CD4-positive, alpha-beta memory T cell (primary cell): Measurements from ENCODE around the gene MIEF2. TPM values are rescaled to one million over a fixed set of nuclear protein-coding genes. Genes with fewer than 3 reads are reported as not detected.
A peak's percentile ranks its signal among the peaks of the same experiment; 100 is the strongest.

Source experiments
- CTCF ChIA-PET: fragments of 350-600 bp; sonication (Branson Sonifier 250); formaldehyde crosslinking; loops from one replicate; lab custom pipeline; 2021; ENCODE audit warnings: inconsistent platforms; ENCODE audit not compliant: partially characterized antibody; lab: Charles Lee
- POLR2A ChIA-PET: fragments of 350-600 bp; sonication (Branson Sonifier 250); formaldehyde crosslinking; loops from one replicate; lab custom pipeline; 2021; ENCODE audit not compliant: partially characterized antibody; lab: Charles Lee
- DNase-seq, 5 donors: peaks; one replicate each; pipeline versions ENCODE4 v3.0.0 to v3.0.0-alpha.2; 2020 to 2022; ENCODE audit warnings: mixed read lengths in 1 of 5
- H3K27ac ChIP-seq: one replicate; pipeline ENCODE4 v1.7.0; 2013; ENCODE audit warnings: low read depth, low read length
- H3K27me3 ChIP-seq: 2 replicates; pipeline ENCODE4 v1.7.0; 2013; ENCODE audit warnings: mild to moderate bottlenecking, low read length, moderate library complexity; ENCODE audit not compliant: insufficient read depth
- H3K36me3 ChIP-seq: 2 replicates; pipeline ENCODE4 v1.7.0; 2013; ENCODE audit warnings: mild to moderate bottlenecking, low read length, moderate library complexity; ENCODE audit not compliant: insufficient read depth
- H3K4me1 ChIP-seq: 2 replicates; pipeline ENCODE4 v1.7.0; 2013; ENCODE audit warnings: mild to moderate bottlenecking, low read length, moderate library complexity; ENCODE audit not compliant: insufficient read depth
- H3K4me3 ChIP-seq, 2 donors: one replicate each; pipeline ENCODE4 v1.7.0; 2013; ENCODE audit warnings: low read length in 2 of 2, mild to moderate bottlenecking in 1 of 2
- H3K9me3 ChIP-seq, 2 donors: one replicate each; pipeline ENCODE4 v1.7.0; 2013; ENCODE audit warnings: low read length in 2 of 2, control low read depth in 1 of 2; ENCODE audit not compliant: control insufficient read depth in 1 of 2
- H3K27ac Mint-ChIP-seq, 7 donors: one replicate each; pipeline ENCODE4 v1.8.0; 2020 to 2021; ENCODE audit warnings: mixed read lengths in 7 of 7, mild to moderate bottlenecking in 6 of 7, inconsistent platforms in 3 of 7, moderate library complexity in 3 of 7
- H3K27me3 Mint-ChIP-seq, 2 donors: one replicate each; pipeline ENCODE4 v1.8.0; 2020 to 2021; ENCODE audit warnings: mixed read lengths in 2 of 2
- H3K36me3 Mint-ChIP-seq, 2 donors: one replicate each; pipeline ENCODE4 v1.8.0; 2020 to 2021; ENCODE audit warnings: mixed read lengths in 2 of 2, inconsistent platforms in 1 of 2, mild to moderate bottlenecking in 1 of 2
- H3K4me1 Mint-ChIP-seq, 4 donors: one replicate each; pipeline ENCODE4 v1.8.0; 2020 to 2021; ENCODE audit warnings: mixed read lengths in 4 of 4, mild to moderate bottlenecking in 1 of 4
- H3K4me3 Mint-ChIP-seq, 8 donors: one replicate each; pipeline ENCODE4 v1.8.0; 2020 to 2021; ENCODE audit warnings: mixed read lengths in 8 of 8, mild to moderate bottlenecking in 7 of 8, moderate library complexity in 6 of 8, inconsistent platforms in 3 of 8
- H3K9me3 Mint-ChIP-seq, 8 donors: one replicate each; pipeline ENCODE4 v1.8.0; 2020 to 2021; ENCODE audit warnings: mixed read lengths in 8 of 8, mild to moderate bottlenecking in 5 of 8, inconsistent platforms in 3 of 8, moderate library complexity in 1 of 8
- intact Hi-C: fragments of 100-400 bp; cut with micrococcal nuclease; formaldehyde crosslinking; loops from one replicate; pipeline ENCODE4 v1.15.1; 2023
- polyA plus RNA-seq, 2 donors: library from polyadenylated mRNA; unstranded; fragments of 300-500 nt; fragmentation: Illumina TruSeq; gene quantifications; one replicate each; pipeline ENCODE4 v1.2.3, GENCODE V29; 2021
- total RNA-seq, 2 experiments: library from RNA; stranded (reverse); gene quantifications; one replicate each; pipeline ENCODE4 v1.2.3, GENCODE V29; 2021

MIEF2 gene
- total and polyA plus RNA-seq, 4 experiments from 2014 or later: 9.9 to 19.3 (median 14.6) TPM

DNA sequence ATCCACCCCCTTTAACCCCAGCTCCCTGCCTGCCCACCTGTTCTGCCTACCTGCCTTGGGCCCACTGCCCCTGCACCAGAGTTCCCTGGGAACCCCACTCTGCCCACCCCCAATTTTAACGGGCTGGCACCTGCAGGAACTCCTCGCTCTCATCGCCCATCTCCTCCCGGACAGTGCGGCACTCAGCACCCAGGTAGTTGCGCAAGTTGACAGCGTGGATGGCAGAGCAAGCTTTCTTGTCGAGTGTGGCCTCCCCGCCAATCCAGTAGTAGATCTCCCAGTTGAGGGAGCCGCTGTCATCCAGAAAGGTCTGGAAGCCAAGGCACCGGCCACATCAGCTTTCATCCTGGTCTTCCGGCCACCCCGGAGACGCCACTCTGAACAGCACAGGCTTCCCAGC is 9.8 kb upstream of the MIEF2 start:
- ChIA-PET CTCF (no interaction called here), POLR2A (interaction anchor here (1.2 kb wide), 1 partner anchor 10 kb away, joined by 4 read pairs; the partner anchor contains the start of gene MIEF2)
- Mint-ChIP-seq H3K27ac (no peak overlapping the region), H3K36me3 (peaks cover 18 to 75% of the 10 kb centered on the region in 2 donors), H3K27me3 (no peaks in the 10 kb centered on the region), H3K9me3 (no peaks in the 10 kb centered on the region), H3K4me3 (no peak overlapping the region), H3K4me1 (peaks cover 2 to 13% (median 6%) of the 10 kb centered on the region in 4 donors)
- Histone ChIP-seq H3K36me3 (peaks cover 91% of the 10 kb centered on the region), H3K4me1 (peaks cover 3% of the 10 kb centered on the region), H3K4me3 (no peak overlapping the region), H3K27ac (no peak overlapping the region), H3K9me3 (no peaks in the 10 kb centered on the region), H3K27me3 (no peaks in the 10 kb centered on the region)
- intact Hi-C loops: no loop called here
- DNase-seq: no peak

- Mint-ChIP-seq H3K27ac (no peak overlapping the region), H3K9me3 (no peaks in the 10 kb centered on the region), H3K36me3 (peaks cover 18 to 75% of the 10 kb centered on the region in 2 donors), H3K27me3 (no peaks in the 10 kb centered on the region), H3K4me1 (peaks cover 5 to 18% (median 10%) of the 10 kb centered on the region in 4 donors), H3K4me3 (no peak overlapping the region)
- H3K36me3 ChIP-seq: peaks cover 91% of the 10 kb centered on the region
- no peak for DNase-seq
- no peaks in the 10 kb centered on the region for H3K27me3 ChIP-seq
- intact Hi-C loops: no loop called here
- POLR2A ChIA-PET: interaction anchor here (1.2 kb wide), 1 partner anchor 10 kb away, joined by 4 read pairs; the partner anchor contains the start of gene MIEF2
- no peak overlapping the region for H3K27ac ChIP-seq
- H3K4me3 ChIP-seq: no peak overlapping the region
- H3K4me1 ChIP-seq: peaks cover 8% of the 10 kb centered on the region
- CTCF ChIA-PET: no interaction called here
- no peaks in the 10 kb centered on the region for H3K9me3 ChIP-seq
These were observed 9.3 kb upstream of the MIEF2 start for GRCh38 chr17:18251204-18251603.

DNA sequence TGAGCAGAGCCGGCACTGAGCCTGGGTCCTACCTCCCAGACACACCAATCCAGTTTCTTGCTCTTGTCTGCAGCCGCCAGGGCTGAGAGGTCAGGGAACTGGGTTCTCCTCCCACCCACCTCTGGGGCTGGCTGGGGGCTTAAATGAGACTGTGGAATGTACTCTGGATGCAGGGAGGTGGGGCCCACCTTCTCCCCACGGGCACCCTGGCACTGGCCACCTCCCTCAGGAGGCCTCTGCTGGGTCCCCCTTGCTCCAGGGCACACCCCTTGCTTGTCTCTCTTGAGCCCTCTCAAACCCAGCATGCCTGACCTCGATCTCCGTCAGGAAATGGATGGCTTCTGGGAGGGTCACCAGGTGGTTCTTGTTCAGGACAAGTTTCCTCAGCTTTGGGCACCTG is 8.3 kb upstream of the MIEF2 start:
- no peaks in the 10 kb centered on the region for H3K9me3 Mint-ChIP-seq
- no peak overlapping the region for H3K27ac Mint-ChIP-seq
- ChIA-PET POLR2A (no interaction called here), CTCF (no interaction called here)
- H3K27me3 Mint-ChIP-seq: no peaks in the 10 kb centered on the region
- no peak overlapping the region for H3K4me3 Mint-ChIP-seq
- peaks cover 10 to 27% (median 18%) of the 10 kb centered on the region in 4 donors for H3K4me1 Mint-ChIP-seq
- peaks cover 18 to 72% of the 10 kb centered on the region in 2 donors for H3K36me3 Mint-ChIP-seq
- peaks cover 89% of the 10 kb centered on the region for H3K36me3 ChIP-seq
- intact Hi-C loops: no loop called here
- H3K4me3 ChIP-seq: no peak overlapping the region
- no peaks in the 10 kb centered on the region for H3K9me3 ChIP-seq
- no peak overlapping the region for H3K27ac ChIP-seq
- no peaks in the 10 kb centered on the region for H3K27me3 ChIP-seq
- H3K4me1 ChIP-seq: peaks cover 17% of the 10 kb centered on the region
- no peak for DNase-seq

GRCh38 chr17:18253187-18253884 is 7.1 kb upstream of the MIEF2 start:
- intact Hi-C loops: no loop called here
- H3K27ac ChIP-seq: no peak overlapping the region
- ChIA-PET CTCF (no interaction called here), POLR2A (interaction anchor here (1.3 kb wide), 1 partner anchor 70 kb away, joined by 3 read pairs; the partner anchor contains the start of gene ALKBH5)
- no peak for DNase-seq
- Mint-ChIP-seq H3K4me3 (no peak overlapping the region), H3K4me1 (peaks cover 10 to 33% (median 21%) of the 10 kb centered on the region in 4 donors), H3K27me3 (no peaks in the 10 kb centered on the region), H3K36me3 (peaks cover 14 to 69% of the 10 kb centered on the region in 2 donors), H3K9me3 (no peaks in the 10 kb centered on the region), H3K27ac (no peak overlapping the region)
- H3K4me3 ChIP-seq: no peak overlapping the region
- no peaks in the 10 kb centered on the region for H3K9me3 ChIP-seq
- H3K36me3 ChIP-seq: peaks cover 77% of the 10 kb centered on the region
- H3K27me3 ChIP-seq: no peaks in the 10 kb centered on the region
- peaks cover 23% of the 10 kb centered on the region for H3K4me1 ChIP-seq

DNA sequence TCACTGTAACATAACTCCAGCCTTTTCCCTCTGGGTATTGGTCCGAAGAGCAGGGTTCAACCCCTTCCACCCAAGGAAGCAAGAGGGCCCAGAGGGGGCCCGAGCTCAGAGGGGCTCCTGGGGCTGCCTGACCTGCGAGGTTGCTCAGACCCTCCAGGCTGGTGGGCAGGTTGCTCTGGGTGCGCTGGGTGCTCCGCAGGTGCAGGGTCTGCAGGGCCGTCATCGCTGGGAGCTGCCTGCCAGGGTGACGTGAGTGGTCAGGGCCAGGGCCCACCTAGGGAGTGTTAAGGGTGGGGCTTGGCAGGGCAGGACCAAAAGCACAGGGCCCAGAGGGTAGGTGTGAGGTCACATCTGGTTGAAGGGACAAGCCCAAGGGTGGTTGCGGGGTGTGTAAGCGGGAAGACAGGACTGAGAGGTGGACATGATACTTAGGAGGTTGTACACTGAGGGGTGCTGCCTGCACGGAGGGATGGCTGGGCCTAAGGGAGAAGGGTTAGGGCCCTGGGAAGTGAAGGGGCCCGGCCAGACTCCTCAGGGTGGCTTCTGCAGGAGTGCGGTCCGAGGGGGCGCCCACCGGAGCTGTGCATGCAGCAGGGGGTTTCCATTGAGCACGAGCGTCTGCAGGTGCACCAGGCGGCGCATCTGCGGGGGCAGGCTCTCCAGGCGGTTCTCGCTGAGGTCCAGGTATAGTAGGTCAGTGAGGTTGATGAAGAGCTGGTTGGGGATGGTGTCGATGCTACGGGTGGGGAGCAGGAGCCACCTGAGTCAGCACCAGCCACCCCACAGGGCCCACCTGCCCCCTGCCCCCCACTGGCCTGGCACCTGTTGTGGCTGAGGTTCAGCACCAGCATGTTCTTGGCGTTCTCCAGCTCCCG is 6.3 kb upstream of the MIEF2 start:
- Histone ChIP-seq H3K27ac (no peak overlapping the region), H3K27me3 (no peaks in the 10 kb centered on the region), H3K36me3 (peaks cover 69% of the 10 kb centered on the region), H3K4me1 (peaks cover 28% of the 10 kb centered on the region), H3K9me3 (no peaks in the 10 kb centered on the region), H3K4me3 (no peak overlapping the region)
- Mint-ChIP-seq H3K27ac (peak overlapping the region in 1 of 7 donors; percentile 24), H3K27me3 (no peaks in the 10 kb centered on the region), H3K9me3 (no peaks in the 10 kb centered on the region), H3K4me1 (peaks cover 10 to 33% (median 21%) of the 10 kb centered on the region in 4 donors), H3K36me3 (peaks cover 11 to 61% of the 10 kb centered on the region in 2 donors), H3K4me3 (no peak overlapping the region)
- intact Hi-C loops: no loop called here
- CTCF ChIA-PET: no interaction called here
- no peak for DNase-seq
- POLR2A ChIA-PET: interaction anchor here (1.3 kb wide), 1 partner anchor 71 kb away, joined by 3 read pairs; the partner anchor contains the start of gene ALKBH5

DNA sequence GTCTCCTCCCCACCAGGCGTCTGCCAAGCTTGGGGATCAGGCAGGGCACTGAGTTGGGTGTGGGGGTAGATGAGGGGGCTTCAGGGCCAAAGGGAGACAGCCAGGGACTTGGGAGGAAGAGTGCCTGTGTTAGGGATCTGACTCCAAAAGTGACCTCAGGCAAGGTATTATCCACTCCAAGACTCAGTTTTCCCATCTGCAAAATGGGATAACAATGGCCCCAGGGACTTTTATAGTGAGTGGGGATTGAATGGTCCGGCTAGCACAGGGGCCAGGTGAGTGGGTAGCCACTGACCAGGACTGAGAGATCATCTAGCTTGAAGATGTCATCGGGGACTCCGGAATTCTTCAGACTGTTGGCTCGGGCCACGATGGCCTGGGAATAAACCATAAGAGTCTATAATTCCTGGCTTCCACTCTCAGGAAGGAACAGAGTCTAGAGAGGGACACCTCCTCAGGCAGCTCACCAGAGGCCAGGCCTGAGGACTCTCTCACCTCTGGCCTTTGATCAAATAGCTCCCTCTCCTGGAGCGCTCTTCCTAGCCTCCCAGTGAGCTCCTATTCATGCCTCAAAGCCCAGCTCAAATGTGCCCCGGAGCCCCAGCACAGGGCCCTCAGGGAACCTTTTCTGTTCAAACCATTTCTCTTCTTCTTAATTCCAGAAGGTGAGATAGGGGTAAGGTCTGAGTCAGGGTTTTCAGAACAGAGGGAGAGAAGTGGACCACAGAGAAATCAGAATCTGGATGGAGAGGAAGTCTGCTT is 5.4 kb upstream of the MIEF2 start:
- H3K9me3 ChIP-seq: no peaks in the 10 kb centered on the region
- Mint-ChIP-seq H3K27ac (peak overlapping the region in 2 of 7 donors; percentile 24 to 84), H3K36me3 (peaks cover 11 to 52% of the 10 kb centered on the region in 2 donors), H3K4me1 (peaks cover 10 to 40% (median 27%) of the 10 kb centered on the region in 4 donors), H3K4me3 (peak overlapping the region in 3 of 8 donors; percentile 20 to 46 (median 26)), H3K9me3 (no peaks in the 10 kb centered on the region), H3K27me3 (no peaks in the 10 kb centered on the region)
- ChIA-PET POLR2A (interaction anchor here (1.6 kb wide), 1 partner anchor 71 kb away, joined by 4 read pairs; the partner anchor contains the start of gene ALKBH5), CTCF (no interaction called here)
- peaks cover 65% of the 10 kb centered on the region for H3K36me3 ChIP-seq
- DNase-seq: no peak
- intact Hi-C loops: no loop called here
- no peak overlapping the region for H3K27ac ChIP-seq
- H3K4me1 ChIP-seq: peaks cover 34% of the 10 kb centered on the region
- H3K4me3 ChIP-seq: no peak overlapping the region
- H3K27me3 ChIP-seq: no peaks in the 10 kb centered on the region
